Stimulated activated CD4-positive, alpha-beta T cell treated with anti-CD3 and anti-CD28 coated beads, Interleukin-1b, Interleukin-23, amount 100 ng/mL, for 1 hour (primary cell): Measurements from ENCODE around the gene RGS9.
"Not testable (repeated sequence)": the region's sequence is repeated elsewhere in the genome, so short reads cannot be mapped to it uniquely, and the experiment has no call there.

Source experiments
- DNase-seq, 2 donors: peaks; one replicate each; pipeline ENCODE4 v3.0.0-alpha.2; 2020; ENCODE audit warnings: low read depth in 2 of 2

The RGS9 gene

GRCh38 chr17:65183736-65184135, 46.6 kb downstream of the RGS9 start:
- DNase-seq: no peak

- DNase-seq: no peak
These were observed 47.2 kb downstream of the RGS9 start for GRCh38 chr17:65184235-65184959.

GRCh38 chr17:65185062-65185461, 47.9 kb downstream of the RGS9 start:
- DNase-seq: no peak

GRCh38 chr17:65185668-65186382, 48.7 kb downstream of the RGS9 start:
- DNase-seq: no peak

GRCh38 chr17:65190467-65191097, 53.4 kb downstream of the RGS9 start:
- DNase-seq: no peak

GRCh38 chr17:65191811-65192740, 54.9 kb downstream of the RGS9 start:
- no peak for DNase-seq

GRCh38 chr17:65193305-65193704, 56.1 kb downstream of the RGS9 start:
- DNase-seq: no peak

- no peak for DNase-seq
These were observed 56.6 kb downstream of the RGS9 start for GRCh38 chr17:65193716-65194293.

- DNase-seq: no peak
These were observed 57.6 kb downstream of the RGS9 start for GRCh38 chr17:65194670-65195334.

GRCh38 chr17:65195716-65196115, 58.5 kb downstream of the RGS9 start:
- DNase-seq: no peak

GRCh38 chr17:65196617-65197016, 59.4 kb downstream of the RGS9 start:
- DNase-seq: no peak

GRCh38 chr17:65197201-65197600, 60.0 kb downstream of the RGS9 start:
- no peak for DNase-seq

- DNase-seq: no peak
These were observed 61.6 kb downstream of the RGS9 start for GRCh38 chr17:65198653-65199382.

- no peak for DNase-seq
These were observed 64.2 kb downstream of the RGS9 start for GRCh38 chr17:65201331-65201730.

GRCh38 chr17:65202844-65203571, 65.8 kb downstream of the RGS9 start:
- DNase-seq: no peak

- no peak for DNase-seq
These were observed 66.8 kb downstream of the RGS9 start for GRCh38 chr17:65204001-65204400.

GRCh38 chr17:65205655-65206054, 68.5 kb downstream of the RGS9 start:
- DNase-seq: no peak

GRCh38 chr17:65207448-65207847, 70.3 kb downstream of the RGS9 start:
- DNase-seq: not testable (repeated sequence)

- DNase-seq: no peak
These were observed 71.5 kb downstream of the RGS9 start for GRCh38 chr17:65208717-65209116.

GRCh38 chr17:65218261-65218660, 81.1 kb downstream of the RGS9 start:
- no peak for DNase-seq
